GM12873 (cell line): Measurements from ENCODE around the gene RPA1.

Experiments
- CTCF ChIP-seq: IDR thresholded peaks from 2 replicates; pipeline ENCODE4 v1.5.1; 2012; ENCODE audit warnings: low read depth, mild to moderate bottlenecking, moderate library complexity, low read length, control low read depth; ENCODE audit not compliant: insufficient read depth; ENCODE audit errors: missing control alignments

The RPA1 gene

GRCh38 chr17:1802429-1802828 lies 27.4 kb upstream of the RPA1 start:
- no peak for TF ChIP-seq CTCF

- TF ChIP-seq CTCF: no peak
Observed at GRCh38 chr17:1803280-1803679, 26.5 kb upstream of the RPA1 start.

DNA sequence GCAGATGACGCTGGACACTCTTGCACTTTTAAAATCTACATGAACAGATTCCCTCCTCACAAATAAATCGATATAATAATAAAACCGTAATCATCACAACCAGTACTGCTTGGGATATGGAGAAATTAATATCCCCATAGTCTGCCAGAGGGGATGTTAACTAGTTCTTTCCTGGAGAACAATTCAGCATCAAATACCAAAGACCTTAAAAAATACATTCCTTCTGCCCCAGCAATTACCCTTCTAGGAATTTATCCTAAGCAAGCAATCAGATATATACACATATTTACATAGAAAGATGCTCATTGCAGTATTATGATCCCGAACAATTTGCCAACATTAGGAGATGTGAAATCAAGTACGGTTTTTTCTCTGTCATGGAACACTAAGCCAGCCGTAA lies 21.9 kb upstream of the RPA1 start:
- no peak for TF ChIP-seq CTCF

- TF ChIP-seq CTCF: no peak
Observed at GRCh38 chr17:1808644-1809043, 21.2 kb upstream of the RPA1 start.

- no peak for TF ChIP-seq CTCF
Observed at GRCh38 chr17:1810450-1811103, 19.2 kb upstream of the RPA1 start.

GRCh38 chr17:1813088-1813487 lies 16.7 kb upstream of the RPA1 start:
- TF ChIP-seq CTCF: no peak

- TF ChIP-seq CTCF: no peak
Observed at GRCh38 chr17:1820528-1821252, 9.1 kb upstream of the RPA1 start.
